Activated CD4-positive, alpha-beta T cell treated with anti-CD3 and anti-CD28 coated beads, Interleukin-2, amount 10 ng/mL, durations not matched to agents 7 days and 5 days (primary cell): ENCODE results near the gene TMEM132A. TPM values are rescaled to one million over a fixed set of nuclear protein-coding genes. Genes with fewer than 3 reads are reported as not detected.

Experiments
- CTCF ChIA-PET: fragments of 350-600 bp; sonication (Branson Sonifier 250); formaldehyde crosslinking; loops from one replicate; lab custom pipeline; 2021; ENCODE audit warnings: antibody characterized with exemption; lab: Charles Lee
- POLR2A ChIA-PET: fragments of 350-600 bp; sonication (Branson Sonifier 250); formaldehyde crosslinking; loops from one replicate; lab custom pipeline; 2021; ENCODE audit warnings: antibody characterized with exemption; lab: Charles Lee
- DNase-seq: peaks from one replicate; pipeline ENCODE4 v3.0.0-alpha.2; 2020
- H3K27ac Mint-ChIP-seq: one replicate; pipeline ENCODE4 v1.8.0; 2021; ENCODE audit warnings: mild to moderate bottlenecking, moderate library complexity, mixed read lengths
- H3K27me3 Mint-ChIP-seq: one replicate; pipeline ENCODE4 v1.8.0; 2021; ENCODE audit warnings: mixed read lengths
- H3K36me3 Mint-ChIP-seq: one replicate; pipeline ENCODE4 v1.8.0; 2021; ENCODE audit warnings: low read depth, mixed read lengths
- H3K4me1 Mint-ChIP-seq: one replicate; pipeline ENCODE4 v1.8.0; 2021; ENCODE audit warnings: mixed read lengths
- H3K4me3 Mint-ChIP-seq: one replicate; pipeline ENCODE4 v1.8.0; 2021; ENCODE audit warnings: mild to moderate bottlenecking, moderate library complexity, mixed read lengths
- H3K9me3 Mint-ChIP-seq: one replicate; pipeline ENCODE4 v1.8.0; 2021; ENCODE audit warnings: mixed read lengths
- total RNA-seq, 2 experiments: library from RNA; stranded (reverse); gene quantifications; one replicate each; pipeline ENCODE4 v1.2.3, GENCODE V29; 2021

The TMEM132A gene
- total RNA-seq, 2 experiments from 2014 or later: 0.40 to 0.47 TPM

GRCh38 chr11:60945295-60945667, 21.0 kb downstream of the TMEM132A start:
- no peaks in the 10 kb centered on the region for H3K36me3 Mint-ChIP-seq
- ChIA-PET POLR2A (no interaction called here), CTCF (interaction anchor here (1.0 to 1.6 kb wide), 3 partner anchors 14 to 30 kb away, joined by 3 to 4 read pairs (median 3); no protein-coding TSS in a partner anchor)
- no peak overlapping the region for H3K4me3 Mint-ChIP-seq
- no peak for DNase-seq
- peaks cover 19% of the 10 kb centered on the region for H3K4me1 Mint-ChIP-seq
- no peaks in the 10 kb centered on the region for H3K9me3 Mint-ChIP-seq
- H3K27me3 Mint-ChIP-seq: peaks cover 8% of the 10 kb centered on the region
- peak overlapping the region; percentile 13 for H3K27ac Mint-ChIP-seq

DNA sequence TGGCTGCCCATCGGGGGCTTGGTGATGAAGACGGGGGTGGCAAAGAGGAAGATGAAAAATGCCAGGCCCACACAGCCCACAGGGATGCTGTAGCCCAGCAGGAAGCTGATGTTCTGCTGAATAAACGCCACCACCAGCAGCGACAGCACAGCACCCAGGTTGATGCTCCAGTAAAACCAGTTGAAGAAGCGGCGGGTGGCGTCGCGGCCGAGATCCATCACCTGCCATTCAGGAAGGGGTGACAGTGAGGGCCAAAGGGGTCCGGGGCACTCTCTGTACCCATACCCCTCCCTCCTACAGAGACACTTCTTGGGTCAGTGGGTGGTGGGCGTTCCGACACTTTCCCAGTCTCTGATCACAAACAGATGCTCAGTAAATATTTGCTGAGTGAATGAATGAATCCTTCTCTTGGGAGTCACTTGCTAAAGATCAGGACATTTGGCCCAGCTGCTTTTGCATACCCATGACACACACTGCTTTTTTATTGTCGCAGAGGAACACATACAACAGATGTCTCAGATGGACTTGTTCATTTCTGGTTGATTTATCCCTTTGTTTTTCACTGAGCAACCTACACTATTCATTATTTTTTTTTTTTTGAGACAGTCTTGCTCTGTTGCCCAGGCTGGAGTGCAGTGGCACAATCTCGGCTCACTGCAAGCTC, 22.5 kb downstream of the TMEM132A start:
- no peaks in the 10 kb centered on the region for H3K9me3 Mint-ChIP-seq
- H3K36me3 Mint-ChIP-seq: no peaks in the 10 kb centered on the region
- H3K4me3 Mint-ChIP-seq: no peak overlapping the region
- ChIA-PET CTCF (interaction anchor here (1.3 to 1.6 kb wide), 2 partner anchors 15 to 17 kb away, joined by 3 to 4 read pairs; no protein-coding TSS in a partner anchor), POLR2A (no interaction called here)
- peaks cover 15% of the 10 kb centered on the region for H3K4me1 Mint-ChIP-seq
- H3K27me3 Mint-ChIP-seq: peaks cover 11% of the 10 kb centered on the region
- H3K27ac Mint-ChIP-seq: no peak overlapping the region
- no peak for DNase-seq

GRCh38 chr11:60947700-60948099, 23.4 kb downstream of the TMEM132A start:
- DNase-seq: no peak
- Mint-ChIP-seq H3K27me3 (peaks cover 16% of the 10 kb centered on the region), H3K4me3 (no peak overlapping the region), H3K27ac (no peak overlapping the region), H3K9me3 (no peaks in the 10 kb centered on the region), H3K36me3 (no peaks in the 10 kb centered on the region), H3K4me1 (peaks cover 22% of the 10 kb centered on the region)
- CTCF ChIA-PET: no interaction called here
- POLR2A ChIA-PET: no interaction called here

GRCh38 chr11:60948250-60948649, 24.0 kb downstream of the TMEM132A start:
- CTCF ChIA-PET: interaction anchor here (0.7 to 1.0 kb wide), 2 partner anchors 9 to 34 kb away, joined by 3 read pairs; no protein-coding TSS in a partner anchor
- no peaks in the 10 kb centered on the region for H3K9me3 Mint-ChIP-seq
- peaks cover 27% of the 10 kb centered on the region for H3K4me1 Mint-ChIP-seq
- H3K27me3 Mint-ChIP-seq: peaks cover 16% of the 10 kb centered on the region
- POLR2A ChIA-PET: no interaction called here
- no peaks in the 10 kb centered on the region for H3K36me3 Mint-ChIP-seq
- DNase-seq: no peak
- H3K27ac Mint-ChIP-seq: no peak overlapping the region
- no peak overlapping the region for H3K4me3 Mint-ChIP-seq

DNA sequence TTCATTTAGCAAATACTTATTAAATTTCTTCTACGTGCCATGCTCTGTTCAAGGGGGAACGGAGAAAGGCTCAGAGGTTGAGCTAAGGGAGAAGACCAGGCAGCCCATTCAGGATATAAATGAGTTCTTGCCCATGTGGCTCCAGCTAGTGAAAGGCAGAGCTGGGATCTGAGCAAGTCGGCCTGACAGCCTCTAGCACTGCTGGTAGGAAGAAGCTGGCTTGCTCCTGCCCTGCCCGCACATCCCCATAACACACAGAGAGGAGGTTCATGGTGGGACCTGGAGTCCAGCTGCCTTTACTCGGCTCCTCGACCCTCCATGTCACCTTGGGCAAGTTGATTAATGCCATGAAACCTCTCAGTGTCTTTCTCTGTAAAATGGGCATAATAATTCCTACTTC, 25.8 kb downstream of the TMEM132A start:
- CTCF ChIA-PET: interaction anchor here (1.6 kb wide), 1 partner anchor 24 kb away, joined by 3 read pairs; no protein-coding TSS in a partner anchor
- Mint-ChIP-seq H3K36me3 (no peaks in the 10 kb centered on the region), H3K27ac (no peak overlapping the region), H3K4me1 (peaks cover 29% of the 10 kb centered on the region), H3K9me3 (no peaks in the 10 kb centered on the region), H3K27me3 (peaks cover 16% of the 10 kb centered on the region), H3K4me3 (peak overlapping the region; percentile 52)
- POLR2A ChIA-PET: no interaction called here
- DNase-seq: no peak

DNA sequence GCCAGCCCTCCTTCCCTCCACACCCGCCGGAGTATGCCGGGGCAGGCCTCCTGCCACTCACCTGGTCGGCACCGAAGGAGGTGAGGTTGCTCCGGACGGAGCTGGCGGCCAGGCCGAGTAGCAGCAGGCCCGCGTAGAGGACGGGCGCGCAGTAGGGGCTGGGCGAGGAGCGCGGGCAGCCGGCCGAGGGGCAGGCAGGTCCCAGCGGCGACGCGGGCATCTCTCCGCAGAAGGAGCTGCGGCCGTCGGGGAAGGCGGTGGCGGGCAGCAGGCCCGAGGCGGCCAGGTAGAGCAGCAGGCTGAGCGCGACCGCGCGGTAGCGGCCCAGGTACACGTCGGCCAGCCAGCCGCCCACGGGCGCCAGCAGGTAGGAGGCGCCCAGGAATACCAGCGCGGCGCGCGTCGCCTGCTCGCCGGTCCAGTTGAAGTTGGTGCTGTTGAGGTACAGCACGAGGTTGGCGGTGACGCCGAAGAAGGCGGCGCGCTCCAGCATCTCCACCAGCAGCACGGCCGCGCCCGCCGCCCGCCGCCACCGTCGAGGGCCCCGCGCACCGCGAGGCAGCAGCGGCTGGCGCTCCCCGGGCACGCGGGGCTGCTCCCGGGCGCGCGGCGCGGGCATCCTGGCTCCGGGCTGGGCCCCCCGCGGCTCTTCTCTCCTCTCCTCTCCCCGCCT, 26.8 kb downstream of the TMEM132A start:
- Mint-ChIP-seq H3K4me1 (peaks cover 32% of the 10 kb centered on the region), H3K4me3 (no peak overlapping the region), H3K27ac (peak overlapping the region; percentile 86), H3K27me3 (peaks cover 16% of the 10 kb centered on the region), H3K9me3 (no peaks in the 10 kb centered on the region), H3K36me3 (no peaks in the 10 kb centered on the region)
- CTCF ChIA-PET: interaction anchor here (1.6 kb wide), 2 partner anchors 15 to 23 kb away, joined by 3 to 5 read pairs; no protein-coding TSS in a partner anchor
- DNase-seq: no peak
- POLR2A ChIA-PET: no interaction called here

- POLR2A ChIA-PET: no interaction called here
- peaks cover 16% of the 10 kb centered on the region for H3K27me3 Mint-ChIP-seq
- no peaks in the 10 kb centered on the region for H3K9me3 Mint-ChIP-seq
- peak overlapping the region; percentile 74 for H3K4me3 Mint-ChIP-seq
- peaks cover 32% of the 10 kb centered on the region for H3K4me1 Mint-ChIP-seq
- peak overlapping the region; percentile 86 for H3K27ac Mint-ChIP-seq
- no peaks in the 10 kb centered on the region for H3K36me3 Mint-ChIP-seq
- no peak for DNase-seq
- CTCF ChIA-PET: interaction anchor here (1.6 kb wide), 1 partner anchor 14 kb away, joined by 5 read pairs; no protein-coding TSS in a partner anchor
Observed at GRCh38 chr11:60951606-60951903, 27.3 kb downstream of the TMEM132A start.

DNA sequence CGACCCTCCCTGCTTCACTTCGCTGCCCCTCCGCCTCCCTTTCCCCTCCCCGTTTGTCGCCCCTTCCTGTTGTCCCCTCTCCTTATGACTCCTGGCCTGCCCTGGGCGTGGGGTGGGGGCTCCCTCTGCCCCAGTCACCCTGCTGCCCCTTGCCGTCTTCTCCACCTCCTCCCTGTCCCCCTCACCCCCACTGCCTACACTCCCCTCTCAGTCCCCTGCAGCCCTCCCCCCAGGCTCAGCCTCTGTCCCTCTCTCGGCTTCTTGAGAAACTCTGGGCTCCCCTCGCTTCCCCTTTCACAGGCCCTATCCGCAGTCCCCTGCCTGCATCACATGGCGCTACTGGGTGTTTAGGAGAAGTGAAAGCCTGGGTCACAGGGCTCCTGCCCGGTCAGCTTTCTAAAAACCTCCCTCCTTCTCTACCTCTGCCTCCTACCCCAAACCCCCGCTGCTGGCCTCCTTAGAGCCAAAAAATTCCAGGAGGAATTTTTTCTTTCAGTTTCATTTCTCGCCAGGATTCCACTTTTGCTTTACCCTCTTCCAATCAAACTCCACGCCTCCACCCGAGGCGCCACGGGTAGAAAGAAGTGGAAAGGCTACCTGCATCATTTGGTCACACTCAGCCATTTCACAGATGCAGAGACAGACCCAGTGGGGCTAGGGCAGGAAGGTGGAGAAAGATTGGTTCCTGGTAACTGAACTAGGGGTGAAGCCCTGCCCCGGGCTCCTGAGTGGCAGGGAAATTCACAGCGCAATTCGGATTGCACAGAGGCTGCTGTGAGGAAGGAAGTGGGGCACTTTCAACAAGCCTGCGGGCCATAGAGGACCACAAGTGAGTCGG, 27.9 kb downstream of the TMEM132A start, which contains the start of gene SLC15A3:
TSS of gene SLC15A3 (minus strand) at position 273 of the 838 bp plus-strand sequence. CDS start 625 bp downstream, outside the sequence.
- H3K4me3 Mint-ChIP-seq: peak within 1 kb of the TSS; percentile 74
- H3K27me3 Mint-ChIP-seq: peaks cover 16% of the 10 kb centered on the region
- H3K27ac Mint-ChIP-seq: peak within 1 kb of the TSS; percentile 86
- H3K4me1 Mint-ChIP-seq: peaks cover 32% of the 10 kb centered on the region
- ChIA-PET CTCF (interaction anchor here (1.6 kb wide), 1 partner anchor 14 kb away, joined by 5 read pairs; no protein-coding TSS in a partner anchor), POLR2A (no interaction called here)
- no peaks in the 10 kb centered on the region for H3K36me3 Mint-ChIP-seq
- no peaks in the 10 kb centered on the region for H3K9me3 Mint-ChIP-seq
- peak; percentile 50 for DNase-seq

GRCh38 chr11:60952742-60953170, 28.5 kb downstream of the TMEM132A start:
- H3K27ac Mint-ChIP-seq: no peak overlapping the region
- peaks cover 16% of the 10 kb centered on the region for H3K27me3 Mint-ChIP-seq
- ChIA-PET POLR2A (no interaction called here), CTCF (interaction anchor here (1.0 to 1.6 kb wide), 4 partner anchors 13 to 33 kb away, joined by 3 to 5 read pairs (median 4); no protein-coding TSS in a partner anchor)
- H3K4me1 Mint-ChIP-seq: peaks cover 32% of the 10 kb centered on the region
- H3K9me3 Mint-ChIP-seq: no peaks in the 10 kb centered on the region
- peak overlapping the region; percentile 8 for H3K4me3 Mint-ChIP-seq
- H3K36me3 Mint-ChIP-seq: no peaks in the 10 kb centered on the region
- no peak for DNase-seq

GRCh38 chr11:60953781-60954180, 29.5 kb downstream of the TMEM132A start:
- peaks cover 29% of the 10 kb centered on the region for H3K4me1 Mint-ChIP-seq
- no peak for DNase-seq
- ChIA-PET CTCF (interaction anchor here (0.6 to 1.4 kb wide), 6 partner anchors 11 to 45 kb away, joined by 3 to 4 read pairs (median 4); no protein-coding TSS in a partner anchor), POLR2A (no interaction called here)
- peaks cover 13% of the 10 kb centered on the region for H3K27me3 Mint-ChIP-seq
- no peaks in the 10 kb centered on the region for H3K9me3 Mint-ChIP-seq
- H3K4me3 Mint-ChIP-seq: no peak overlapping the region
- no peak overlapping the region for H3K27ac Mint-ChIP-seq
- no peaks in the 10 kb centered on the region for H3K36me3 Mint-ChIP-seq

GRCh38 chr11:60954421-60954820, 30.2 kb downstream of the TMEM132A start:
- no peak overlapping the region for H3K4me3 Mint-ChIP-seq
- H3K27me3 Mint-ChIP-seq: peaks cover 12% of the 10 kb centered on the region
- no peaks in the 10 kb centered on the region for H3K9me3 Mint-ChIP-seq
- peaks cover 29% of the 10 kb centered on the region for H3K4me1 Mint-ChIP-seq
- H3K27ac Mint-ChIP-seq: no peak overlapping the region
- ChIA-PET POLR2A (no interaction called here), CTCF (interaction anchor here (0.7 to 1.4 kb wide), 3 partner anchors 10 to 52 kb away, joined by 3 to 4 read pairs (median 3); no protein-coding TSS in a partner anchor)
- DNase-seq: no peak
- no peaks in the 10 kb centered on the region for H3K36me3 Mint-ChIP-seq

DNA sequence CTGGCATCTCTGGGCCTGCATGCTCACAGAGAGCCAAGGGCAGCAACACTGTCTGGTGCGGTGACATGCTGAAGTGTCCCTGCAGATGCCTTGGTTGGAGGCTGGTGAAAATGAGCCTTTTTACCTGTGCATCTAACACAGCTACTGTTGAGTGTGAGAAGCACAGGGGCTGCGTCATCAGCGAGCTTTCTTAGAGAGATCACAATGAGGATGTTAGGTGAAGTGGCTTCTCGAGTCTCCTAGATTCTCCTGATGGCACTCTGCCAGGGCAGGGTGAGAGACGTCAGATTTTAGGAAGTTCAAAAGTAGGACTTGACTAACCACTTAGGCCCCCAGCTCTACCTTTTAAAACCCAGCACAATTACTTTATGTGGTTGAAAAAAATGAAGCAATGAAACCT, 31.3 kb downstream of the TMEM132A start:
- no peak for DNase-seq
- peaks cover 16% of the 10 kb centered on the region for H3K27me3 Mint-ChIP-seq
- H3K36me3 Mint-ChIP-seq: no peaks in the 10 kb centered on the region
- ChIA-PET CTCF (interaction anchor here (0.6 kb wide), 1 partner anchor 403 kb away, joined by 4 read pairs; no protein-coding TSS in a partner anchor), POLR2A (no interaction called here)
- no peaks in the 10 kb centered on the region for H3K9me3 Mint-ChIP-seq
- peaks cover 25% of the 10 kb centered on the region for H3K4me1 Mint-ChIP-seq
- no peak overlapping the region for H3K27ac Mint-ChIP-seq
- no peak overlapping the region for H3K4me3 Mint-ChIP-seq
